Fibroblast of lung (primary cell): ENCODE data around the gene GCSAM. TPM values are rescaled to one million over a fixed set of nuclear protein-coding genes. Genes with fewer than 3 reads are reported as not detected.

Source experiments
- DNase-seq, 2 donors: peaks; one replicate each; pipeline versions ENCODE4 v3.0.0 to v3.0.0-alpha.2; 2010; ENCODE audit warnings: low read depth in 2 of 2
- H2AFZ ChIP-seq: 2 replicates; pipeline ENCODE4 v1.5.1; 2012; ENCODE audit warnings: low read length, control low read depth, inconsistent platforms
- H3K27ac ChIP-seq: 2 replicates; pipeline ENCODE4 v1.5.1; 2011; ENCODE audit warnings: low read length, control low read depth; ENCODE audit not compliant: insufficient read depth
- H3K27me3 ChIP-seq: 2 replicates; pipeline ENCODE4 v1.5.1; 2011; ENCODE audit warnings: mild to moderate bottlenecking, low read length; ENCODE audit not compliant: control insufficient read depth, insufficient read depth
- H3K36me3 ChIP-seq: 2 replicates; pipeline ENCODE4 v1.5.1; 2011; ENCODE audit warnings: low read length; ENCODE audit not compliant: control insufficient read depth, insufficient read depth
- H3K4me1 ChIP-seq: 2 replicates; pipeline ENCODE4 v1.5.1; 2011; ENCODE audit warnings: low read length; ENCODE audit not compliant: control insufficient read depth, insufficient read depth; ENCODE audit errors: extremely low read depth
- H3K4me2 ChIP-seq: 2 replicates; pipeline ENCODE4 v1.5.1; 2011; ENCODE audit warnings: low read length, control low read depth; ENCODE audit not compliant: insufficient read depth; ENCODE audit errors: extremely low read depth
- H3K4me3 ChIP-seq, 4 experiments: fragments of 200-600 bp in 1 of 4; sonication (generic) in 1 of 4; replicated peaks in 1 of 4; 2 replicates each; pipeline ENCODE4 v1.5.1; 2011 to 2016; ENCODE audit warnings: low read length in 4 of 4, low read depth in 3 of 4, mild to moderate bottlenecking in 3 of 4, control low read depth in 2 of 4, inconsistent platforms in 1 of 4, mixed read lengths in 1 of 4; ENCODE audit not compliant: insufficient read depth in 1 of 4; ENCODE audit errors: control extremely low read depth in 1 of 4
- H3K79me2 ChIP-seq: 2 replicates; pipeline ENCODE4 v1.5.1; 2012; ENCODE audit warnings: mild to moderate bottlenecking, low read length, inconsistent platforms; ENCODE audit not compliant: control insufficient read depth, insufficient read depth
- H3K9ac ChIP-seq: 2 replicates; pipeline ENCODE4 v1.5.1; 2011; ENCODE audit warnings: mild to moderate bottlenecking, low read length, control low read depth; ENCODE audit not compliant: insufficient read depth
- H3K9me3 ChIP-seq: 2 replicates; pipeline ENCODE4 v1.5.1; 2012; ENCODE audit warnings: low read depth, low read length; ENCODE audit not compliant: control insufficient read depth, insufficient read depth
- H4K20me1 ChIP-seq: 2 replicates; pipeline ENCODE4 v1.5.1; 2011; ENCODE audit warnings: low read length; ENCODE audit not compliant: control insufficient read depth, insufficient read depth; ENCODE audit errors: extremely low read depth
- EZH2 ChIP-seq: IDR thresholded peaks from 2 replicates; pipeline ENCODE4 v1.5.1; 2012; ENCODE audit warnings: low read length, control low read depth, mild to moderate bottlenecking; ENCODE audit errors: missing control alignments
- polyA plus RNA-seq, 2 donors: library from polyadenylated mRNA; depleted of rRNA in 1 of 2; stranded (reverse) in 1 of 2; unstranded in 1 of 2; fragments of >200 nt; gene quantifications; 2 replicates each; pipeline ENCODE4 v1.2.1, GENCODE V29; 2011 to 2012; ENCODE audit warnings: missing spikeins in 1 of 2
- total RNA-seq: library from RNA; depleted of rRNA; stranded (reverse); fragments of >200 nt; gene quantifications from 2 replicates; pipeline ENCODE4 v1.2.1, GENCODE V29; 2014
- TF ChIP-seq, protein P1 (sequence below), 2 donors: IDR thresholded peaks in 1 of 2; conservative IDR thresholded peaks in 1 of 2; 1 replicate in 1 of 2; 2 replicates in 1 of 2; pipeline ENCODE4 v1.5.1; 2011 to 2012; ENCODE audit warnings: low read length in 2 of 2, control low read depth in 1 of 2, inconsistent platforms in 1 of 2, low read depth in 1 of 2, mild to moderate bottlenecking in 1 of 2

The GCSAM gene
- total and polyA plus RNA-seq, 2 donors (not counting 1 experiment from before 2014, with no cell fraction given), result not detected

DNA sequence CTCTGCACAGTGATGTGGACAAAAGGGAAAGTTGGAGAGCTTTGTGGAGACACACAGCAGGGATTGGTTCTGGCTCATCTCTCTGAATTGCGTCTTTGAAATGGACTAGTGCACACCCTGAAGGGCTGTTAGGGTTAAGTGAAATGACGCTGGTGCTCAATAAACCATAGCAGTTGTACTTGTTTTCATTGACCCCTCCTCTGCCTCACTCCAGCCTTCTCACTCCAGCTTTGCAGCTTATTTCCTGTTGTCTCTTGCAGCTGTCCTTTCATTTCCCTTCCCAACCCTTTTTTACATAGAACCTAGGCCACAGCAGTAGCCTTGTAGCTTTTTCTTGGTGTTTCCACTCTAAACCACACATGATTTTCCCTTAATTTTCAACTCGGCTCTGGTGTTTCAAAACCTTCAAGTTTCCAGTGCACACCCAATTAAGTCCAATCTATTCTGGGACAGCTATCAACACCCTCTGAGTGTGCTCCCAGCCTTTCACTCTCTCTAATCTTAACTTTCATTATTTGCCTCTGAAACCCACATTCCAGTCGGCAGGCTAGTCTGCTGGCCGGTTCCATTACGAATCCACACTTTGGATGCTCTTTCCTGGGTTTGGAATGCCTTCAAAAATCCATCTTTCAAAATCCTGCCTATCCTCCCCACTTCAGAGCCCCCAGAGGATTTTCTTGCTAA lies 40.4 kb downstream of the GCSAM start:
- TF ChIP-seq EZH2, result no peak
- TF ChIP-seq, protein P1, sequence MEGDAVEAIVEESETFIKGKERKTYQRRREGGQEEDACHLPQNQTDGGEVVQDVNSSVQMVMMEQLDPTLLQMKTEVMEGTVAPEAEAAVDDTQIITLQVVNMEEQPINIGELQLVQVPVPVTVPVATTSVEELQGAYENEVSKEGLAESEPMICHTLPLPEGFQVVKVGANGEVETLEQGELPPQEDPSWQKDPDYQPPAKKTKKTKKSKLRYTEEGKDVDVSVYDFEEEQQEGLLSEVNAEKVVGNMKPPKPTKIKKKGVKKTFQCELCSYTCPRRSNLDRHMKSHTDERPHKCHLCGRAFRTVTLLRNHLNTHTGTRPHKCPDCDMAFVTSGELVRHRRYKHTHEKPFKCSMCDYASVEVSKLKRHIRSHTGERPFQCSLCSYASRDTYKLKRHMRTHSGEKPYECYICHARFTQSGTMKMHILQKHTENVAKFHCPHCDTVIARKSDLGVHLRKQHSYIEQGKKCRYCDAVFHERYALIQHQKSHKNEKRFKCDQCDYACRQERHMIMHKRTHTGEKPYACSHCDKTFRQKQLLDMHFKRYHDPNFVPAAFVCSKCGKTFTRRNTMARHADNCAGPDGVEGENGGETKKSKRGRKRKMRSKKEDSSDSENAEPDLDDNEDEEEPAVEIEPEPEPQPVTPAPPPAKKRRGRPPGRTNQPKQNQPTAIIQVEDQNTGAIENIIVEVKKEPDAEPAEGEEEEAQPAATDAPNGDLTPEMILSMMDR (conservative IDR thresholded peaks at IDR 0.05 in 1 of 2, IDR thresholded peaks at IDR 0.05 in 1 of 2; ENCODE audit: low read depth in 1 of 2, low read length in 2 of 2), result no peak
- H3K79me2 ChIP-seq, result peaks cover 2% of the 10 kb centered on the region
- H3K4me3 ChIP-seq, result peak overlapping the region in 1 of 4 experiments; percentile 18
- no peak overlapping the region for H3K9ac ChIP-seq
- H3K27ac ChIP-seq, result no peak overlapping the region
- H3K27me3 ChIP-seq, result no peaks in the 10 kb centered on the region
- peak; percentile 24 to 71 for DNase-seq
- no peaks in the 10 kb centered on the region for H3K9me3 ChIP-seq
- no peaks in the 10 kb centered on the region for H3K36me3 ChIP-seq
- H3K4me1 ChIP-seq, result peaks cover 4% of the 10 kb centered on the region
- H2AFZ ChIP-seq, result peak overlapping the region; percentile 61
- H4K20me1 ChIP-seq, result no peaks in the 10 kb centered on the region
- H3K4me2 ChIP-seq, result peak overlapping the region; percentile 69

DNA sequence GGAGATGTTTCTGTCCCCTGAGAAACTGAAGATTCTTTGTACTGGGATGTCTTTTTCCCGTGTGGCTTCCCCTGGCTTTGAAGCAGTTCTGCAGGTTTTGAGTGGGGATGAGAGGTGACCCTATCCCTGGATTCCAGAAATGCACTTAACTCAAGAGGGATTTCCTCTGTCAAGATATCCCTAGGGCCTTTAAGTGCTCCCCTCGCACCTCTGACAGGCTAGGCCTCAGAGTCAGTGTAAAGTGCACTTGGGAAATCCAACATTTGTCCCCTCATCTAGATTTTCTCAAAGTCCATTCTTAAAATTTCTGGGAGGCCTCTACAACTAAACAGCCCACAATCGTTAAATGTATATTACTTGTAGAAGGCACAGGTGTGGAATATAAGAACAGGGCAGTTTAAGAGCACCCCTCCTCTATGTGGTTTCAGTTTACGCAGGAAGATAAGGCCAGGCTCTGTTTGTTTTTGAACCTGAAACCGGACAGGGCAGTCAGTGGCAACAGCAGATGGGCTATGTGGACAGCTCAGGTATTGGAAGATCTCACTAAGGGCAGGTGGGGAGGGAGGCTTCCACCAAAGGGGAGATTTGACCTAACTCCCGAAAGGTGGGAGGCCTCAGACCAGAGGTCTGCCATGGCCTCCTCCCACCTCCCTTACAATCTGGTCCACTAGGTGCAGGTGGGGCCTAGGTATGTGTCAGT lies 42.0 kb downstream of the GCSAM start:
- Histone ChIP-seq H3K36me3 (no peaks in the 10 kb centered on the region), H3K27ac (no peak overlapping the region), H3K4me1 (no peaks in the 10 kb centered on the region), H3K27me3 (no peaks in the 10 kb centered on the region), H3K9ac (no peak overlapping the region), H4K20me1 (no peaks in the 10 kb centered on the region), H3K4me3 (no peak overlapping the region), H3K9me3 (no peaks in the 10 kb centered on the region), H2AFZ (no peak overlapping the region), H3K4me2 (no peak overlapping the region), H3K79me2 (peaks cover 2% of the 10 kb centered on the region)
- TF ChIP-seq, protein P1 (conservative IDR thresholded peaks at IDR 0.05 in 1 of 2, IDR thresholded peaks at IDR 0.05 in 1 of 2; ENCODE audit: low read depth in 1 of 2, low read length in 2 of 2), result no peak
- TF ChIP-seq EZH2, result no peak
- no peak for DNase-seq

DNA sequence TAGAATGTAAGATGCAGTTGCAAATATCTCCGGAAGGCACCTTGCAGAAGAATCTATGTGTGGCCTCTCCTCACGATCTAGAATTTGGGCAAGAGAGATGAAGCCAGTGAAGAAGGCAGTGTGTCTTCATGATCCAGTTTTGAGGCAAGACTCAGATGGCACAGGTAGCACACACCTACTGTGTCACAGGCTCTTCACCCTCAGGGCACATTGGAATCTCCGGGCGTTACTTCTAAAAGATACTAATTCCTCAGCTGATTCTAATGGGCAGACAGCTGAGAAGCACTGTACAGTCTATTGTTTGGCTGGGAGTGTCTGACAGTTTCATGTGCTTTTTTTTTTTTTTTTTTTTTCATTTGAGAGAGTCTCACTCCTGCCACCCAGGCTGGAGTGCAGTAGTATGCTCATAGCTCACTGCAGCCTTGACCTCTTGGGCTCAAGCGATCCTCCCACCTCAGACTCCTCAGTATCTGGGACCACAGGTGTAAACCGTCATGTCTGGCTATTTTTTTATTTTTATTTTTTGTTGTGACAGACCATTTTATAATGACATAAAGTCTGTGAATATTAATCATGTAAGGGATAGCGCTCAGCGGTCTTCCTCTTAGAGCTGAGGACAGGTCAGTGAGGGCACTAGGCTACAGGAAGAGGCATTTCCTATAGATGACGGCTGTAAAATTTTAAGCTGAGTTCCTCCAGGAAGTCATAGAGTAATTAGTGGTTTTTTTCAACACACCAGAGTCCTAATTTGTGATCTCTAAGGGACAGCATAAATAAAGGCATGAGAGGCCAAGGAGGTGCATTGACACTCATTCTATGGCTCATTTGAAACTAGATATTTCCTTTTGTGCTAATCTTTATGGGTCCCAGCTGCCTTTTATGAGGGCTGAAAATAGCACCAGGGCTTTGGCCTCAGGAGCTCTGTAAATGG lies 42.8 kb downstream of the GCSAM start:
- H3K9me3 ChIP-seq, result no peaks in the 10 kb centered on the region

More for the DNA sequence above, 42.8 kb downstream of the GCSAM start:
- Histone ChIP-seq H3K36me3 (no peaks in the 10 kb centered on the region), H3K9ac (no peak overlapping the region), H3K27ac (no peak overlapping the region), H3K4me1 (no peaks in the 10 kb centered on the region), H3K79me2 (peaks cover 2% of the 10 kb centered on the region), H4K20me1 (no peaks in the 10 kb centered on the region), H3K27me3 (no peaks in the 10 kb centered on the region), H3K4me2 (no peak overlapping the region), H2AFZ (no peak overlapping the region), H3K4me3 (no peak overlapping the region)
- TF ChIP-seq, protein P1 (conservative IDR thresholded peaks at IDR 0.05 in 1 of 2, IDR thresholded peaks at IDR 0.05 in 1 of 2; ENCODE audit: low read depth in 1 of 2, low read length in 2 of 2), result no peak
- TF ChIP-seq EZH2, result no peak
- no peak for DNase-seq
